Stimulated activated CD4-positive, alpha-beta T cell treated with anti-CD3 and anti-CD28 coated beads, Interleukin-2, amount 100 ng/mL, for 48 hours (primary cell): ENCODE results near the gene NFIB.

ENCODE experiments used
- DNase-seq, 2 donors: peaks; one replicate each; pipeline ENCODE4 v3.0.0-alpha.2; 2020

NFIB gene

GRCh38 chr9:14095277-14095676 lies 218.7 kb downstream of the NFIB start:
- no peak for DNase-seq

GRCh38 chr9:14094491-14094890 lies 219.4 kb downstream of the NFIB start:
- DNase-seq = no peak

DNA sequence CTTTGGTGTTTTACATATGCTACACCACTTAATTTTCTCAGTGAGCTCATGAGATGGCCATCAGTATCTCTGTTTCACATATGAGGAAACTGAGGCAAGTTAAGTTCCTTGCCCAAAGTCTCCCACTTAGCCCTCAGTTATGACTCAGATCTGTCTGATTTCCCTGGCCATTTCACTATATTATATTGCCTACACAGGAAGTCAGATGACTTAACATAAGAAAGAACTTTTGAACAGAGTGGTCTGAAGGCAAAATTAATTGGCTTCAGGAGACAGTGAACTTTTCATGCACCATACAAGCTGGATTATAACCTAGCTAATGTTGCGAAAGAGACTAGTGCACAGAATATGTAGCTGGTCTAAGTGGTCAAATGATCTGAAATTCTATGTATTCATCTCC lies 221.6 kb downstream of the NFIB start:
- DNase-seq = no peak

DNA sequence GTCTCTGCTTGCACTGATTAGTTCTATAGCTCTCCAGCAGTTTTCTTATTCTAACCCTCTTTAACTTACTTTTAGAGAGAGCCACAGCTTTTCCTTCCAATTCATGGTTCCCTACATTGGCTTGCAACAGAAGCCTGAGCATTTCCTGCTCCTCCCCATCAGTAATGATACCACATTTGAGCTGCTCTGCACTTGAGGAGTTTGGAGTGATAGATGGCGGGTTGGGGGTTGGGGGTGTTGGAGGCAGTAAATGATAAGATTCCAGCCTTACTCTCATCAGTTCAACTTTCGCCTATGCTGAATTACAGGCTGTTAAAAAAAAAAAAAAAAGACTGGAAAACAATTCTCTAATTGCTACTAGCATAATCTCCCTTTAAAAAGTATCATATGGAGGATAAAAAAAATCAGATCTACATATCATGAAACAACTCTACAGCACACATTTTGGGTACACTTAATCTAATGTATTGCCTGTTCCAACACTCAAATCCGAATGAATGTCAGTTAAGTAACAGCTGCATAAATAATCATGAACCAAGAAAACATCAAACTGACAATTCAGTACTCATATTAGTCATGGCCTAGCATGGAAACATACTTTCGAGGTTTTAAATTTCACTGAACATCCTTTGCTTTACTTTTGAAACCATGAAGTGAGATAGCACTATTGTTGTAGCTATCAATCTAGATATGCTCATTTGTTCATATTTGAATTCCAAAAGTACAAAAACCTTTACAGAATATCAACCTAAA lies 224.7 kb downstream of the NFIB start:
- no peak for DNase-seq

GRCh38 chr9:14087576-14087975 lies 226.4 kb downstream of the NFIB start:
- no peak for DNase-seq

- DNase-seq = no peak
Measured at GRCh38 chr9:14086495-14086894, 227.4 kb downstream of the NFIB start.

DNA sequence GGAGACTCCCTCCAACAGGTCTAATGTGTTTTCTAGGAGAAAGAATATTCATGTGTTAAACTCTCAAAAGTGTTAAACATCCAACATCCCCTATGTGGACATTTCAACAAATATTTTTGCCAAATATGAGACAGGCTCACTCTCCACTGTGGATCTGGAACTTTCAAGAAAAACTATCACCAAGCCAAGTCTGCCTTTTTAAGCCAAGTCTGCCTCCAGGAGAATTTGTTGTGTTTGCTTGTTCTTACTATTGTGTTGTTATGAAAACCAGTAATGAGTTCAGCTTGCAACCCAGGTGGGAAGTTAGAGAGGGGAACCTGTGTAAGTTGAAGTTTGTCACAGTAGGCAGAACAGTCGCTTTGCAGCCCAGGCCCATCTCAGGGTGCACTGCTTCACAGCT lies 228.1 kb downstream of the NFIB start:
- DNase-seq = no peak

DNA sequence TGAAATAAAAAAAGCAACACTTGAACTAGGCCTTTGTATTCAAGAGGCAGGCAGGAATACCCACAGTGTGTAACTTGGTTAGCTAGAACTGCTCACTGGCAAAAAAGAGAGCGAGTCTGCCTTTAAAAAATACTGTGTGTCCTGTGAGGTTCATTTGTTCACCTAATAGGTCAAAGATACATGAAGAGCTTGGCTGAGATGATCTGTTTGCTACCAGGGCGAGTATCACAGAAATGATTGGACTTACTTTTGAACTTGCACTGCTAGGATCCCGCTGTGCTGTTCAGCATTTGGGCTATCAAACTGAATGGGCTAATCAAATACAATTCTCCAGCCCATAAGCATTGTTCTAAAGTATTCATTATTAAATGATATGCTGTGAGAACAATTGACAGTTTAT lies 229.1 kb downstream of the NFIB start:
- DNase-seq = no peak

DNA sequence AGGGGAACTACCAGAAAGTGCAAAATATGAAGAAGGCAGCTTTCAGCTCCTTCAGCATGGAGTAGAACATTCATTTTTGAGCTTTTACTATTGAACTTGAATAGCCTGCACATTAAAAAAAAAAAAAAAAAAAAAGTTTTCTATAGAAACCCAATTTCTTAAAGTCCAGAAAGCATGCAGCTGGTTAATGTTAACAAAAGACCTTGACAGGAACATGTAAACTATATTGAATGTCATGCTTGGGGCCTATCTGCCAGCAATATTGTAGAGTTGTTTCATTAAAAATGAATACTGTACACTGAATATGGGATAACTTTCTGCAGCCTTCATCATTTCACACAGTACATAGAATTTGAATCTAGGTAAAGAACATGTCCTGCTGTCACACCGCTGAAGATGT lies 230.6 kb downstream of the NFIB start:
- no peak for DNase-seq

- DNase-seq = no peak
Measured at GRCh38 chr9:14082732-14083131, 231.2 kb downstream of the NFIB start.

DNA sequence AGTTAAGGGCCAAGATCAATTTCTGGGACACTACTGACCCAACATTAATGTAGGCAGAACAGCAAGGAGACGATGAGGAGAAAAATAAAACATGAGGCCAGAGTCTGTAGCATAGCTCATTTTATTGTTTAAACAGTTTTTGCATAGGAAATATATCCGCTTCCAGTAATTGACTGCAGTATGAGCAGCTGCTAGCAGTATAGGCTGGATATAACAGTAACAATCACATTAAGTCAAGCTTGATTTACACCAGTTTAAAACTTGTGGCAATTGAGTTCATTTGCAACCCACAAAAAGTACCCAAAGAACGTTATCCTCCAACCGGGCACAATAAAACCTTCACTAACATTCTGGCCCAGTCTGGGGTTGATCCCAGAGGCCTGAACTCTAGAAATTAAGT lies 232.2 kb downstream of the NFIB start:
- DNase-seq = no peak

GRCh38 chr9:14080959-14081542 lies 232.9 kb downstream of the NFIB start:
- no peak for DNase-seq

DNA sequence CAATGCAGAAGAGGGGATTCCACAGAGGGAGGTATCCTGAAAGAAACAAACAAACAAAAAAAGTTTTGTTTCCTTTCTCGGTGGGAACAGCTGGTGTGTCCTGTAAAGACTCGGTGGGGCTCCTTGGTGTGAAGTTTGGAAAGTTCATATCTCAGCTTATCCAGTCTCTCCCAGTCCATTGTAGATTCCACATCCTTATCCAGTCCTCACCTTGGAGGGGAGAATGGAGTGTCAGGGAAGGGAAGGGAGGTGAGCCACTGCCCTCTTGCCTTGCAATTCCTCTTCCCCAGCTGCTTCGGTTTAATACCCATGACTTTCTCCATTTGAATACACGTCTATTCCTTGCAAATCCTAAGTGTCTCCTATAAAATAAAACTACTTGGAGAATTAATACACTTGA lies 234.5 kb downstream of the NFIB start:
- DNase-seq = no peak

DNA sequence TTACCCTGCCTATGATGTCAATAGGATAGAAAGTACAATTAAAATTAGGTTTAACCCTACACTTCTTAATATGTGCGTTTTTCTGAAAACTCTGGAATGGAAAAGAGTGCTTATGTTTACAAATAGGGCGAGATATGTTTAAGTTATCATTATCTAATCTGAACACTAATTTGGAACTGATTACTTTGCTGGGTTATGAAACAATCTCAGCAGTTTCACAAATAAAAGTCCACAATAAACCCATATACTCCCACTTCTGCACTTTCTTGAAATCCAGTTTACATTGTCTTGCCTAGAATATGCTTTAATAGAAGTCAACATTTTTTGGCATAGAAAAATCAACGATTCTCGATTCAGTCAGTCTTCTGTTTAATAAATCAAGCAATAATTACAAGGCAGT lies 236.3 kb downstream of the NFIB start:
- no peak for DNase-seq

- DNase-seq = no peak
Measured at GRCh38 chr9:14075218-14075617, 238.7 kb downstream of the NFIB start.

GRCh38 chr9:14072850-14073249 lies 241.1 kb downstream of the NFIB start:
- DNase-seq = no peak

- DNase-seq = no peak
Measured at GRCh38 chr9:14071484-14071883, 242.5 kb downstream of the NFIB start.

DNA sequence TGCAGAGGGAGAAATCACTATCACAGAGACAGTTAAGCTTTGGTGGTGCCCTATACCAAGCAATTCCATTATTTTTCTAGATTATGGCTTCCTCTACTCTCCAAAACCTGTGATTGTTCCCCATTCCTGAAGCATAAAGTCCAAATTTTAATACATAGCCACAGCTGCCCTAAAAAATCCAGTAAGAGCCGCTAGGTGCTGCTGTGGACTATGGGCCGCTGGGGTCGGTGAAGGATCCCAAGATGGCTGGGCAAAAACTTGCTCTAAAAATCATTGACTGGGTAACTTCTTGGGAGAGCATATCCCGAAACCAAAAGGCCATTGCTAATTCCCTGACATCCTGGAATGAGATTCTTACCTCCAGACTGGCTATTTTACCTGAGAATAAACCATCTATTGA lies 245.3 kb downstream of the NFIB start:
- no peak for DNase-seq

- no peak for DNase-seq
Measured at GRCh38 chr9:14066831-14067230, 247.1 kb downstream of the NFIB start.

GRCh38 chr9:14066032-14066431 lies 247.9 kb downstream of the NFIB start:
- no peak for DNase-seq

DNA sequence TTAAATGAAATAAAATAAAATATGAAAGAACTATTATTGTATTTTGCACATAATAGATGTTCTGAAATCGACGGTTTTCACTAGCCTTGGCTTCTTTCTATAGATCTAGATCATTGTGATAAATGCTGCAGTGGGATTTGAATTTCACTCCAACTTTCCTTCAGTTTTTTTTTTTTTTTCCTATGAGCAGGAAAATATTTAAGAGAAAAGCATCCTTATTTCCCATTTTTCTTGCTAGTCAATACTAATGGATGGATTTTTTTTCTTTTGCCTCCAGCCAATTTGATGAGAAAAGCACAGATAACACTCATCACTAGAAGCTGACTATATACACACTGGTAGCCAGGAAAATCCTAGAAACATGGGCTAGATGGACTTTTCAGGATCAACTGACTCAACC lies 249.0 kb downstream of the NFIB start:
- no peak for DNase-seq

DNA sequence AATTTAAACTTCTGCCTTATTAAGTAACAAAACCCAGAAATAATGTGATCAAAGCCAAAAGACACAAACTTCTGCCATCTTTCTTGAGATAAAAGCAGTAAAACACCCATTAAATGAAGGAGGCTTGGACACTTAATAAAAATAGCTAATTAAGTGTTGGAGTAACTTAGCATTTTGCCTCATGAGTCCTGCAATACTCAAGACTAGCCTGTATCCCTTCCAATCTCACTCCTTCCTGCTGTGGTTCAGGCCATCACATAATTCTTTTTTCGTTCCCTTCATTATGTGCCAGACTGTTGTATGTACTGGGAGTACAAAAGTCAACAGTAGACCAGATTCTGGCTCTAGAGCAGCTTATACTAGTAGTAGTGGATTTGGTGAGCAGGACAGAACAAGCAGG lies 250.2 kb downstream of the NFIB start:
- no peak for DNase-seq

DNA sequence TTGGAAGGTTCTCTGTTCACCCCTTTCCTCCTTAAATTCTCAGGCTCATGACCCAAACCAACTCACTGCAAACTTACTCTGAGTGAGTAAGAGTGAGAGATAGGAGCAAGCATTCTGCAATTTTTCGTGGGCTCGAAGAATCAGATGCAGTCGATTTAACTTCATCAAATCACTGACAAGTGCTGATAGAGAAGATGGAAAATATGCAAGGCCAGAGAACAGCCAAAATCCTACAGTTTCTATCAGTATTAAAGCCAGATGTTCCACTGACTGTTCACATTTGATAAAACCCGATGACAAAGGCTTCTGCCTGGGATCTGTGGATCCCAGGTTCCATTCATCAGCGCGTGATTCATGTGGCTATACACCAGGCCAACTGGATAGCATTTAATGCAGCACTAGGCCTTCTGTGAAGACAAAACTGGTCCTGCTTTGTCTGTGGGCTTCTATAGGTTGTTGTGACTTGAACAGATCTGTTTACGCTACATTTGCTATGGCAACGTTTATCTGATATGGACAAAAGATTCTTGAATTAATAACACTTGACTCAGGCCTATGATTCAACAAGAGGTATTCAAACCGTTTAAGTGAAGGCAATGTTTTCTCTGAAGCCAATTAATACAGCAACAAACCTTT lies 251.2 kb downstream of the NFIB start:
- DNase-seq = no peak

- no peak for DNase-seq
Measured at GRCh38 chr9:14061936-14062585, 251.9 kb downstream of the NFIB start.
